Transverse colon (tissue), 4 donors: ENCODE data around the gene PCP4L1.

Source experiments
- POLR2AphosphoS5 ChIP-seq, 3 donors: sonication (generic); formaldehyde crosslinking; IDR thresholded peaks; one replicate each; pipeline ENCODE4 v1.6.1; 2016; ENCODE audit warnings: antibody characterized with exemption in 3 of 3
- TF ChIP-seq, protein P1 (sequence below), 5 experiments: fragments of 200-600 bp in 3 of 5; fragments of 450-650 bp in 2 of 5; sonication (generic) in 3 of 5; IDR thresholded peaks; 1 replicate in 2 of 5; 2 replicates in 3 of 5; pipeline ENCODE4 v1.5.1; 2016 to 2017; ENCODE audit warnings: antibody characterized with exemption in 5 of 5, inconsistent platforms in 3 of 5, mild to moderate bottlenecking in 2 of 5, moderate library complexity in 1 of 5

DNA sequence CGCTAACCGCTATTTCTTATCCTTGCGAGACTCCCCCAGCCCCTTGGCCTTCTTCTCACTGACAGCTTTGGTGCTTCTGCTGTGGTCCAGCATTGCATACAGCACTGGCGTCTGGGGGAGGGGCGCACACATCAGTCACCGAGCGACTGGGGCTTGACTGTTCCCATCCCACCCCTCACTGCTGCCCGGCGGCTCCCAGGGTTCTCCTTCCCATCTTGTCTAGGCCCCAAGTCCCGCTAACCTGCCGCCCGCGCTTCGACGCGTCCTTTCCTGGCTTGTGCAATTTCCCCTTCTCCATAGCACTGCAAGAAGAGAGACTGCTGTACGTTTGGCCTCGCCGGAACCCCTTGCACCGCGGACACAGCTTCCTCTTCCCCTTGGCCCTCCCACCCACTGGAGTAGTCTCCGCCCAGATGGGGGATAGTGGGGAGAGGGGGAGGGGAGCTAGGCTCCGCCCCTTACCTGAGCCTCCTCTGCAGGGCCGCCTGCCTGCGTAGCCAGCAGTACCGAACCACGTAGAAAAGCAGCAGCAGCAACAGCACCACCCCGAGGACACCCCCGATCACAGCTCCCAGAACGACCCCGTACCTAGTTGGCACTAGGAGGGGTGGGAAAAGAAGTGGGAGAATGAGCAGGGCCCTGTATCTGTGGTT lies 47.4 kb downstream of the PCP4L1 start:
- TF ChIP-seq, protein P1, sequence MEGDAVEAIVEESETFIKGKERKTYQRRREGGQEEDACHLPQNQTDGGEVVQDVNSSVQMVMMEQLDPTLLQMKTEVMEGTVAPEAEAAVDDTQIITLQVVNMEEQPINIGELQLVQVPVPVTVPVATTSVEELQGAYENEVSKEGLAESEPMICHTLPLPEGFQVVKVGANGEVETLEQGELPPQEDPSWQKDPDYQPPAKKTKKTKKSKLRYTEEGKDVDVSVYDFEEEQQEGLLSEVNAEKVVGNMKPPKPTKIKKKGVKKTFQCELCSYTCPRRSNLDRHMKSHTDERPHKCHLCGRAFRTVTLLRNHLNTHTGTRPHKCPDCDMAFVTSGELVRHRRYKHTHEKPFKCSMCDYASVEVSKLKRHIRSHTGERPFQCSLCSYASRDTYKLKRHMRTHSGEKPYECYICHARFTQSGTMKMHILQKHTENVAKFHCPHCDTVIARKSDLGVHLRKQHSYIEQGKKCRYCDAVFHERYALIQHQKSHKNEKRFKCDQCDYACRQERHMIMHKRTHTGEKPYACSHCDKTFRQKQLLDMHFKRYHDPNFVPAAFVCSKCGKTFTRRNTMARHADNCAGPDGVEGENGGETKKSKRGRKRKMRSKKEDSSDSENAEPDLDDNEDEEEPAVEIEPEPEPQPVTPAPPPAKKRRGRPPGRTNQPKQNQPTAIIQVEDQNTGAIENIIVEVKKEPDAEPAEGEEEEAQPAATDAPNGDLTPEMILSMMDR (IDR thresholded peaks at IDR 0.05), result peak in 3 of 5 experiments; percentile 18 to 26 (median 24)
- TF ChIP-seq POLR2AphosphoS5 (IDR thresholded peaks at IDR 0.05), result peak; percentile 77 to 79 (median 78)
